ENCODE data around the gene CDYL2.
"Not testable (repeated sequence)": the region's sequence is repeated elsewhere in the genome, so short reads cannot be mapped to it uniquely, and the experiment has no call there.

Gene CDYL2

DNA sequence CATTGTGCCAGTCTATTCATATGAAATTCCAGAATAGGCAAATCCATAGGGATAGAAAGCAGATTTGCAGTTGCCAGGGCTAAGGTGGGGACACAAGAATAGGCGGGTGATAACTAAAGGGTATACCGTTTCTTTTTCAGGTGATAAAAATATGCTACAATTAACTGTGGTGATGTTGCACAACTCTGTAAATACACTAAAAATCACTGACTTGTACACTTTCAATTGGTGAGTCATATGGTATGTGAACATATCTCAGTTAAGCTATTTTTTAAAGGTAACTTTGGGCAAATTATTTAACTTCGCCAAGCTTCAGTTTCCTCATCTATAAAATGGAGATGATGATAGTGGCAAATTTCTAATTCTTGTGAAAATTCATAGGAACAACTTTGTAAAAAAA lies 65.9 kb downstream of the CDYL2 start:
- TF ChIP-seq MAX (IDR thresholded peaks at IDR 0.05; ENCODE audit: low read depth, low read length) (no peak), POLR2A (IDR thresholded peaks at IDR 0.05; ENCODE audit: extremely low read depth, insufficient read length) (no peak), CTCF (IDR thresholded peaks at IDR 0.05; ENCODE audit: low read depth, low read length) (no peak), MYC (IDR thresholded peaks at IDR 0.05; ENCODE audit: low read depth, low read length) (no peak)
- no peak overlapping the region for H3K4me3 ChIP-seq (ENCODE audit: low read depth, low read length)

GRCh38 chr16:80735846-80736245 lies 68.6 kb downstream of the CDYL2 start:
- no peak overlapping the region for H3K4me3 ChIP-seq (ENCODE audit: low read depth, low read length)
- no peak for TF ChIP-seq CTCF (IDR thresholded peaks at IDR 0.05; ENCODE audit: low read depth, low read length)
- DNase-seq (ENCODE audit: low read depth): no peak

More for the DNA sequence above, 65.9 kb downstream of the CDYL2 start:
- DNase-seq (ENCODE audit: low read depth): no peak

DNA sequence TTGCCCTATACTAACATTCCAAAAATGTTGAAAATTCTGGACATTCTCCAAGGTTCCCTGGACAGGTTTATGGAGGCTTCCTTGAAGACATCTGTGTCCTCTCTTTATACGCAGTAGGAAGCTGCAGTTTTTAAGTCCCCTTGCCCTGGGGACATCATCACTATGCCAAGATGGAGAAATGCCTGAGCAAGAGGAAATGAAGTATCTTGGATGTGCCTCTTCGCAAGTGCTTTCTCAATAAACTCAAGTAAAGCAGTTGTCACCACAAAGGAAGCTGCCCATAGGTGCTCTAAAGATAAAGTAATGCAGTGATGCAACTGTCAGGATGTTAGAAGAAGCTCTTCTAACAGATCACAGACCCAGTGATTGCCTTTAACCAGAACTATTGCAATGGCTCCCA lies 71.0 kb downstream of the CDYL2 start:
- TF ChIP-seq MYC (IDR thresholded peaks at IDR 0.05; ENCODE audit: low read depth, low read length) (no peak), POLR2A (IDR thresholded peaks at IDR 0.05; ENCODE audit: extremely low read depth, insufficient read length) (no peak), MAX (IDR thresholded peaks at IDR 0.05; ENCODE audit: low read depth, low read length) (no peak)
- no peak for DNase-seq (ENCODE audit: low read depth)
- H3K4me3 ChIP-seq (ENCODE audit: low read depth, low read length): no peak overlapping the region

DNA sequence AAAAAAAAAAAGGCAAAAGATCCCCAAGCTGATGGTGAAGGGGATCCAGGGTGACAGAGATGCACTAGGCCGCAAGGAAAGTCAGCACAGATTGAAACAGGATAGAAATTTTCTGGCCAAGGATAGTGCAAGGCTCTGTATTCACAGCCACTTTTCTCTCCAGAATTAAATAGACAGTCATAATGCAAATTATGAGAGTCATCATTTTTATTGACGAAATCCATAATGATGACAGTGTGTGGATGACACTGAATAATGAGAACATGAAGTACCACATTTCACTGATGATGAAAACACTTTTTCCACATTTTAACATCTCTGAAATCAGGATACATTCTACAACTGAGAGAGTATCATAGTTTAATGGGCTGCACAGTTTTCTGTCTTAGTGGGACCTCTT lies 72.5 kb downstream of the CDYL2 start:
- TF ChIP-seq CTCF (IDR thresholded peaks at IDR 0.05; ENCODE audit: low read depth, low read length) (no peak), MYC (IDR thresholded peaks at IDR 0.05; ENCODE audit: low read depth, low read length) (no peak), POLR2A (IDR thresholded peaks at IDR 0.05; ENCODE audit: extremely low read depth, insufficient read length) (no peak), MAX (IDR thresholded peaks at IDR 0.05; ENCODE audit: low read depth, low read length) (no peak)
- DNase-seq (ENCODE audit: low read depth): no peak
- no peak overlapping the region for H3K4me3 ChIP-seq (ENCODE audit: low read depth, low read length)

GRCh38 chr16:80727066-80727763 lies 77.2 kb downstream of the CDYL2 start:
- not testable (repeated sequence) for DNase-seq (ENCODE audit: low read depth); H3K4me3 ChIP-seq (ENCODE audit: low read depth, low read length)

DNA sequence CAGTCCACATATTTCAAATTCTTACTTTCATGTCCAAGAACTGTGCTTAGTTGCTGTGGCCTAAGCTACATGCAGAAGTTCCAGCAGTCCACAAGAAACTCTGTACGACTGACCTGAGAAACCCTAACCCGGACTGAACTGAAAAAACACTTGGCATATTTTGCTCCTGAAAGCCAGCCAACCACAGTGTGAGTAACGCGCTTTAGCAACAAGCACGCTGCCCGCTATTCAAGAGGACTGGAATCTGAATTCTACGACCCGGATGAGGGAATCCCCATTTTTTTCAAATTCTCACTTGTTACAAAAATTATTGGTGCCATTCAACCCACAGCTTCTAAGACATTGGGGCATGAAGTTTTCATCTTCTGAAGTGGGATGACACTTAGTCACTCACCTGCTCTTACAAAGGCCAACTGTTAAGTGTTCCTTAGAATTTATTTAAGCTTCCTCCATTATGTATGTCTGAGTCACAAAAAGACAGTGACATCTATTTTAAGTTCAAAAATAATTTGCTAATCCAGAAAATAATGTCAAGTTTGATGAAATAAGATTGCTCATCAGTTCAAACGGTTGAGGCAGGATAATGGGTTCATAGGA lies 78.7 kb downstream of the CDYL2 start:
- DNase-seq (ENCODE audit: low read depth): no peak
- no peak for TF ChIP-seq MAX (IDR thresholded peaks at IDR 0.05; ENCODE audit: low read depth, low read length)
- TF ChIP-seq MYC (IDR thresholded peaks at IDR 0.05; ENCODE audit: low read depth, low read length): no peak
- no peak for TF ChIP-seq POLR2A (IDR thresholded peaks at IDR 0.05; ENCODE audit: extremely low read depth, insufficient read length)
- no peak for TF ChIP-seq CTCF (IDR thresholded peaks at IDR 0.05; ENCODE audit: low read depth, low read length)
- H3K4me3 ChIP-seq (ENCODE audit: low read depth, low read length): no peak overlapping the region

GRCh38 chr16:80723981-80724380 lies 80.4 kb downstream of the CDYL2 start:
- TF ChIP-seq POLR2A (IDR thresholded peaks at IDR 0.05; ENCODE audit: extremely low read depth, insufficient read length) (no peak), CTCF (IDR thresholded peaks at IDR 0.05; ENCODE audit: low read depth, low read length) (no peak), MAX (IDR thresholded peaks at IDR 0.05; ENCODE audit: low read depth, low read length) (no peak), MYC (IDR thresholded peaks at IDR 0.05; ENCODE audit: low read depth, low read length) (no peak)
- no peak for DNase-seq (ENCODE audit: low read depth)
- no peak overlapping the region for H3K4me3 ChIP-seq (ENCODE audit: low read depth, low read length)

Data from NB4 (cell line).